Measurements from ENCODE around the gene BNIPL.
A peak's percentile ranks its signal among the peaks of the same experiment; 100 is the strongest.

BNIPL gene

DNA sequence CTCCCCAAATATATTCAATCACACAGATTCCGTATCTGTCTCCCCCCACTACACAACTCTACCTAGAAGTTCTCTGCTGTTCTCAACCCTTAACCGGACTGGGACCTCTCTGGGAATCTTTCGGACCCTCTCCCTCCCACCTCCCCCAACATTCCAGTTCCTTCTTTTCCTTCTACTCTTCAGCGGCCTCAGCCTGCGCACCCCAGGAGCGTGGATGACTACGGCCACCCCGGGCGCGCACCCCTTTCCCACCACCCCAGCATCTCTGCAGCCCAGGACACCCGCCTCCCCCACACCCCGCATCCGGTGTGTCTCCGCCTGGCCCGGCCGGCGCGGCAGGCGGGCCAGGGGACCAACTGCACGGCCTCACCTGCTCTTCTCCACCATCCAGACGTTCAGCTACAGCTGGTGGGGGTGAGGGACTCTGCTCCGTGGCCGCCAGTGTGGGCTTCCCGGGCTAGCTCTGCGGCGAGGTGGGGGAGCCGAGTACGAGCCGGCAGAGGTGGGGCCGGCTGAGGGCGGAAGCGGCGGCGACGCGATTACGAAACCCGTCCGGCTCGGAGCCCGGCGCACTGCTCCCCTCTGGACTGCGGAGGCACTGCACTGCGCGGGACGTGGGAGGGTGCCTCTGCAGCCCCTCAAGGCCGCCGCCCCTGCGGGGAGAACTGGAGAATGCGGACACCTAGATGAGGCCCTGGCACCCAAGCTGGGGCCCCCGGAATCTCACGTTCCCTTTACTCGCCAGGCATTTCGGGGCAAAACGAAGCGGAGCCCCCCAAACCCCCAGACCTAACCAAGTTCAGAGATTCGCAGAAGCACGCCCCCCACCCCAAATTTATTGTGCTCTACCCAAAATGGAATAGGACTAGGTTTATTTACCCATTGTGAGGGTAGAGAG is 23.0 kb downstream of the BNIPL start, which contains the start of gene CDC42SE1:
TSS of gene CDC42SE1 (minus strand) at position 514 of the 898 bp plus-strand sequence. CDS start 3,892 bp downstream, outside the sequence.
- peak; percentile 13 to 56 for DNase-seq

DNA sequence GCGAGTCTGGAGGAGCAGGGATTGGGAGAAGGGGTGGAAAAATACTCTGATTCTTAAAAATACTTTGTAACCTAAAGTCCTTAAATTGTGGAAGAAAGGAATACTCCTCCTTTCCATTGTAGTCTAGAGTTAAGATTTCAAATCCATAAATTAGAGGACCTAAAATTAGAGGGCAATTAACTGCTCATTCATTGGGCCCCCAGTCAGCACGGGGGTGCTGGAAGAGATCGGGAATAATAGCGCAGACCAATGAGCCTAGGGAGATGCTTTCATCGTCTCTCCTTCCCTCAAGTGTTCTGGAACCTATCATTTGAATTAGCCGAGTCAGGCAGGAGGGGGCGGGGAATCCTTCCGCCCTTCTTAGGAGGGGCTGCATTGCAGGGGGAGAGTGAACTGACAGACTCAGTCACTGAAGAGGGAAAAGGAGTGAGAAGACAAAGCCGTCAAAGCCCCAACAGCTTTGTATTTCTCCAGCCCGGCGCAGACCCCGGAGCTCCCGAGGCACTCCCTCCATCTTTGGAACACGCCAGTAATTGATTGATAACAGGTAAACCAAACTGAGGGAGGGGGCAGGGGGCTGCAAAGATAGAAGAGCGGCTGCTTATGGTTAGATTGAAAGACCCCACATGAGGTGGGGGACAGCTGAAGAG is 23.7 kb downstream of the BNIPL start, which contains the start of gene MLLT11:
TSS of gene MLLT11 (plus strand) at position 391 of the 650 bp plus-strand sequence. CDS start 6,828 bp downstream, outside the sequence.
- DNase-seq, result no peak

DNA sequence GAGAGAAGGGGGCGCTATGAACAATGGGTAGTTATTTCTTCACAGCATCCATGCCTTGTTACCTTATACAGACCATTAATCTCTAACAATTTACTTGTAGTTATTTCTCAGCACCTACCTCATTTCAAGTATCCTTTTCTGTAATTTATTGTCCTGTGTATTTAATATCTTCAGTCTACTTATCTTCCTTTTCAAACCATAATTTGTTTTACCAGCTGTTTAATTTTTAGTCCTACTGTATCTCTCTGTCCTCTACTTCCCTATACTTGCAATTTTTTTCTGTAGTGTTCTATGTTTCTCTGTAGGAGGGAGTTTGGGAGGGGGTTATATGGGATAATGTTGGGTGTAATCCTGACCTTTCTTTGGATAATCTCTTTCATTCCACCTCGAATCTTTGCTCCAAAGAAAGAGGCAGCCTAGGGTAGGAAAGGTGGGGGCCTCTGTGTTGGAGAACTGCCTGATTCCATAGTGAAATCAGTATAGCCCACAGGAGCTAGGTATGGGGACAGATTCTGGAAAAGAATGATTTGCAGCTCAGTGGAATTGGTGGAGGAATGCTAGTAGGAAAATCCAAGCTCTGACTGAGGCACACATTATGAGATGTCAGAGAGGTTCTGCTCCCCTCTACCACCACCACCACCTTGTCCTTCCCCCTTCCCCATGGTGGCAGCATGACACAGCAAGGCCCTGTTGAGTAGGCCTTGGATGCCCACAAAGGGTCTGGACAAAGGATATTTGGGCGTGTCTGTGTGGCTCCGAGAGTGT is 24.5 kb downstream of the BNIPL start:
- DNase-seq, result no peak

DNA sequence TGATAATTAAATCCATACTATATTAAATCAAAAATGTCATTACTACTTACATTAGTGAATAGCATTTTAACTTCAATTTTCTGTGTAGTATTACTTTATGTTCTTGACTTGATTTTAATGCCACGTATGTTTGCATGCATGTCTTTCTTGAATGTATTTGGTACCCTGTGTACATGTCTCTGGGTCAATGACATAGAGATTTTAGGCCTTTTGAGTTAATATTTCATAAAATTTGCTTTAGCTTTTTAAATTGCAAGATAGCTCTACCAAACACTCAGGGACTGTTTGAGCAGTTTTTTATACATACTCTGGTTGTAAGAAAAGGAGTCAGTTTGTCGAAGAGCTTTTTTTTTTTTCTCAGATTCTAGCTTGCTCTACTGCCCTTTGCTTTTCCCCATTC is 25.3 kb downstream of the BNIPL start:
- DNase-seq, result no peak

DNA sequence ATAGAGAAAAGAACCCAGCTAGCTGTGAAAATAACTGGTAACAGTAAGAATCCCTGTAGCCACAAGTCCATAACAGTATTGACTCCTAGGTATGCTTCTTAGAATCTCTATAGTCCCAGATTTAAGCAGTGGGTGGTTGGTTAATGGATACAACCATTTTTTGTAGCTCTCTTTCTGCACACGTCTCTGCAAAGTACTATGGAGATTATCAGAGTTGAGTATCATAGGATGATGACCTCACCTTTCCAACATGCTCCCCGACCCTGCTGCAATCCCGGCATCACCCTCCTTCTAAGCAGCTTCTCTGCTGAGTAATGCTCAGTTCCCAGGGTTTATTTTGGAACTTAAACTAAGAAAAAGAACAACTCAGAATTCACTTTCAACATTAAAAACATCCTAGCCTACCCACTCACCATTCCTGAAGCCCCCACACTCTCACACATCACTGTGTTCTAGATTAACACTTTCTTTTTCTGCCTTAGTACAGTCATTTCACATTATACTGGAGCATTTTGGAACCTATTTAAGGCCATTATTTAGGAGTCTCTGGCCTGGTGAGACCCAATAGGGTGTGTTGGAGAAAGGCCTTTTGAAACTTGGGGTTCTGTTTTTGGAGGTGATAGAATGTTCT is 26.5 kb downstream of the BNIPL start:
- no peak for DNase-seq

DNA sequence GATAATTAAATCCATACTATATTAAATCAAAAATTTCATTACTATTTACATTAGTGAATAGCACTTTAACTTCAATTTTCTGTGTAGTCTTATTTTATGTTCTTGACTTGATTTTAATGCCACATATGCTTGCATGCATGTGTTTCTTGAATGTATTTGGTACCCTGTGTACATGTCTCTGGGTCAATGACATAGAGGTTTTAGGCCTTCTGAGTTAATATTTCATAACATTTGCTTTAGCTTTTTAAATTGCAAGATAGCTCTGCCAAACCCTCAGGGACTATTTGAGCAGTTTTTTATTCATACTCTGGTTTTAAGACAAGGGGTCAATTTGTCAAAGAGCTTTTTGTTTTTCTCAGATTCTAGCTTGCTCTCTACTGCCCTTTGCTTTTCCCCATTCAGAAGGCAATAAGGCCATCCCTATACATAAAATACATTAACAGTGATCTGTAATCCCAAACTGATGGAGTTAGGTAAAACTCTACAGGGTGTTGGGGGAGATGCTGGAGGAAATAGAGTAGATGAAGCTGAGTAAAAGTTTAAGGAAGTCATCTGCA is 28.8 kb downstream of the BNIPL start:
- DNase-seq, result no peak

DNA sequence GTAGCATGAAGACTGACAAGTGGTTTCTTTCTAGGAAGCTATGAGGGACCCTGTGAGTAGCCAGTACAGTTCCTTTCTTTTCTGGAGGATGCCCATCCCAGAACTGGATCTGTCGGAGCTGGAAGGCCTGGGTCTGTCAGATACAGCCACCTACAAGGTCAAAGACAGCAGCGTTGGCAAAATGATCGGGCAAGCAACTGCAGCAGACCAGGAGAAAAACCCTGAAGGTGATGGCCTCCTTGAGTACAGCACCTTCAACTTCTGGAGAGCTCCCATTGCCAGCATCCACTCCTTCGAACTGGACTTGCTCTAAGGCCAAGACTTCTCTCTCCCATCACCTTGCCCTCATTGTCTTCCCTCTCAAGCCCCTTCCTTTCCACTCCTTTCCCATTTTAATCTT is 30.8 kb downstream of the BNIPL start:
- DNase-seq, result no peak

DNA sequence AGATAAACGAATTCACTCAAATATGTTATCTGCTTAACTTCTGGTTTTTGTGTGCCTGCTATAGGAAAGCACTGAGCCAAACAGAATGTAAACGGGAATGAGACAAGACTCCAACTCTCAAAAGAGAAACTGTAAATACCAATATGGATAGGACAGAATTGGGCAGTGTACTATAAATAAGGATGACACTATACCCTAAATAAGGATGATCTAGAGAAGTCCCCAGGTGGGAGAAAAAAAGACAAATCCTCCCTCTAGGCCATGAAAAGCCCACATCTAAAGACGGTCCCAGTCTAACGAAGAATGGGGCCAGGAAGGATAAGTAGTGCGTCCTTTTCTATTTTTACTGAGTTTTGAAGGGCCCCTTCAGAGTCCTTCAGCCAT is 32.7 kb downstream of the BNIPL start:
- DNase-seq, result no peak

DNA sequence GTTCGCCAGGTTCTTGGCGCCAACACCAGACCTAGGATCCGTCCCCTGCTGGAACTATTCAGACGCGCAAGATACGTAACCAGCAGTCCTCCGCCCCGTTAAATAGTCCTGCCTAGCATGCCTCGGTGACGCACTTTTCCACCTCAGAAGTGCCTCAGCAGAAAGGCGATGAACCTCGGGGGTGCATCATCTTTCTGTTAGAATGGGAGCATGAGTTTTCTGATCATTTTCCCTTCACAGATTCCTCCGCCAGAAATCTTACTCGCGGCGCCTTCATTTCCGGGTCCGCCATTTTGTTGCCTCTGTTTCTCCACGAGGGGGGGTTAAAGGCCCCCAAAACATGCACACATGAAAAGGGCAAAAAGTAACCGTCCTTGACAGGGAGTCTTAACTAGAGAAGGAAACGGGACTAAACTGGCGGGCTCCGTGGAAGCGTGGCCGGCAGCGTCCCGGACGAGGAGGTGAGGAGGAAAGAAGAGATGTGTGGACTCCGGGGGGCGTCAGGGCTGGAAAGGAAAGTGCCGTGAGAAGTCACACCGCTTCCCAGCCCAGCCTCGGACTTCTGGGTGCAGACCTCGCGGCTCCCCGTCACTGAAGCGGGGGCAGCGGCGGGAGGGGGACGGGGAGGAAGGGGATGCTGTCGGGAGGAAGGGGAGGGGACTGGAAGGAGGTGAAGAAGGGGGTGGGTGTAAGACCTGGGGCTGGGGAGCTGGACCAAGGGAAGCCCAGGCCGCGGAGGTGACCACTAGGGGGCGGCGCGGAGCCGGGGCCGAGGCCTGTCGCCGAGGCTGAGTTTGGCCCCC is 34.3 kb downstream of the BNIPL start, which contains the start of gene GABPB2:
TSS of gene GABPB2 (plus strand) at position 288 of the 803 bp plus-strand sequence. CDS start 17,429 bp downstream, outside the sequence.
- peak; percentile 68 to 88 for DNase-seq

DNA sequence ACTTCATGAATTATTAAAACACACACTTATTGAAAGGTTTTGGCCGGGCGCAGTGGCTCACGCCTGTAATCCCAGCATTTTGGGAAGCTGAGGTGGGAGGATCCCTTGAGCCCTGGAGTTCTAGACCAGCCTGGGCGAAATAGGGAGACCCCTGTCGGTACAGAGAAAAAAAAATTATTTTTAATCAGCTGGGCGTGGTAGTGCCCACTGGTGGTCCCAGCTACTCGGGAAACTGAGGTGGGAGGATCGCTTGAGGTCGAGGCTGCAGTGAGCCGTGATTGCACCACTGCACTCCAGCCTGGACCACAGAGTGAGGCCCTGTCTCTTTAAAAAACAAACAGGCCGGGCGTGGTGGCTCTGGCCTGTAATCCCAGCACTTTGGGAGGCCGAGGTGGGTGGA is 35.8 kb downstream of the BNIPL start:
- DNase-seq, result no peak

DNA sequence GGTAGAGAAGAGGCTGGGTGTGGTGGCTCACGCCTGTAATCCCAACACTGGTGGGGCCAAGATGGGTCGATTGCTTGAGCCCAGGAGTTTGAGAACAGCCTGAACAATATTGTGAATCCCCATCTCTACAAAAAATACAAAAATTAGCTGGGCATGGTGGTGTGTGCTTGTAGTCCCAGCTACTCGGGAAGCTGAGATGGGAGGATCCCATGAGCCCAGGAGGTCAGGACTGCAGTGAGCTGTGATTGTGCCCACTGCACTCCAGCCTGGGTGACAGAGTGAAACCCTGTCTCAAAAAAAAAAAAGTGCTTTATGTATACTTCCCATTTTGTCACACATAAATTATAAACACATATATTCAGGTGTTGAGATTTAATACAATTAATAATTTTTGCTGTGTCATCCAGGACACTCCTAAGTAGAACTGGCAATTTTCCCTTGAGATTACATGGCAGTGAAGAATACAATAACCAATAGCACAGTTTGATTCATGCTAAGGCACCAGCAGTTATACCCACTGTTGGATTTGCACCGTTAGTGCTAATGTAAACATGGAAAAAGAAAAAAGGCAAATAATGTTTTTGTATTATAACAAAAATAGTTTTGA is 49.7 kb downstream of the BNIPL start:
- DNase-seq, result no peak

Data from SW 1271 (cell line).